ENCODE results near the gene NPIPB4.
"Not testable (repeated sequence)": the region's sequence is repeated elsewhere in the genome, so short reads cannot be mapped to it uniquely, and the experiment has no call there.

Gene NPIPB4

DNA sequence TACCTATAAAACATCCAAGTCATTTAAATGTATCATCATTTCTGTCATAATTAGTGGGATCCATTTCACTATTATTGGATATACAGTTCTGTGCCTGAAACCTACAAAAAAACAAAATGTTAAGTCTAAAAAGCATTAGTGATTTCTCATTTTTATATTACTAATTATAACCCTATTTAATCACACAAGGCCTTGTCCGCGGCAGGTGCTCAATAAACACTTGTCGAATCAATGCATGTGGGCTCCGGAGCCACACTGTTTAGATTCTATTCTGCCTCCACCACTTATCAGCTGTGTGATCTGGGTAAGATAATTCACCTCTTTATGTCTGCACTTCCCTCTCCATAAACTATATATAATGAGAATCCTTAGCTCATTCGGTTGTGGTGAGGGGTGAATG lies at the start of gene NPIPB4:
Gene NPIPB4 (minus strand): TSS at position 101 of the 400 bp plus-strand sequence. CDS start 378 bp downstream, outside the sequence.
- DNase-seq: not testable (repeated sequence)

- DNase-seq: not testable (repeated sequence)
These were observed 41.4 kb upstream of the NPIPB4 start for GRCh38 chr16:21898998-21899397.

DNA sequence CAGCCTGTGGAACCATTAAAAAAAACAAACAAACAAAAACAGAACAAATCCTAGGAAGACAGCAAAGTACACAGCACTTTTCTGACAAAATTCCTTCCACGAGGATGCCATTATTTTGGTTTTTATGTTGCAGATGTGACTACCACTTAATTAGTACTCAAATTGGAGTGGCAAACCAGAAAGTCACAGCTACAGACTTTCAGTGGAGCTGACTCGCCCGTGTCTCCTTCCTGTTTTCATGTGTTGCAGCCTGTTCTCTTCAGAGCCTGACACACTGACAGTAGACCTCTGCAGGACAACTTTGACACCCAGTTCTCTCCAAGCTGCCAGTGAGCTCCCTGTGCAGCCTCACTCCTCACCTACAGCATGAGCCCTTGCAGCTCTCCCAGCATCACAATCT lies 24.4 kb upstream of the NPIPB4 start:
- DNase-seq: not testable (repeated sequence)

GRCh38 chr16:21837186-21837585 lies 20.4 kb downstream of the NPIPB4 start:
- not testable (repeated sequence) for DNase-seq

DNA sequence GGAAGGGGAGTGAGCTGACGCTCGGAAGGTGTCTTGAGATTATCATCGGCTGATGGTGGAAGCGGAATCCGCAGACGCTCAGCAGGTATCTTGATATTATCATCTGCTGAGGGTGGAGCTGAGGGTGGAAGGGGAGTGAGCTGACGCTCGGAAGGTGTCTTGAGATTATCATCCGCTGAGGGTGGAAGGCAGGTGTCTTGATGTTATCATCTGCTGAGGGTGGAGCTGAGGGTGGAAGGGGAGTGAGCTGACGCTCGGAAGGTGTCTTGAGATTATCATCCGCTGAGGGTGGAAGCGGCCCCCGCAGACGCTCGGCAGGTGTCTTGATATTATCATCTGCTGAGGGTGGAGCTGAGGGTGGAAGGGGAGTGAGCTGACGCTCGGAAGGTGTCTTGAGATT lies 21.2 kb downstream of the NPIPB4 start:
- DNase-seq: not testable (repeated sequence)

GRCh38 chr16:21835747-21836146 lies 21.8 kb downstream of the NPIPB4 start:
- not testable (repeated sequence) for DNase-seq

GRCh38 chr16:21834211-21834610 lies 23.3 kb downstream of the NPIPB4 start:
- DNase-seq: not testable (repeated sequence)

DNA sequence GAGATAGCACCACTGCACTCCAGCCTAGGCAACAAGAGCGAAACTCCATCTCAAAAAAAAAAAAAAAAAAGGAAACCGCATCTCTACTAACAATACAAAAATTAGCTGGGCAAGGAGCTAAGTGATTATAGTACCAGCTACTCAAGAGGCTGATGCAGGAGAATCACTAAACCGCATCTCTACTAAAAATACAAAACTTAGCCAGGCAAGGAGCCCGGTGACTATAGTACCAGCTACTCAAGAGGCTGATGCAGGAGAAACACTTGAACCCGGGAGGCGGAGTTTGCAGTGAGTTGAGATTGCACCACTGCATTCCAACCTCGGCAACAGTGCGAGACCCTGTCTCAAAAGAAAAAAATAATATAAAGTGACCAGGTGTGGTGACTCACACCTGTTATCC lies 27.6 kb downstream of the NPIPB4 start:
- not testable (repeated sequence) for DNase-seq

GRCh38 chr16:21826067-21826706 lies 31.4 kb downstream of the NPIPB4 start:
- not testable (repeated sequence) for DNase-seq

DNA sequence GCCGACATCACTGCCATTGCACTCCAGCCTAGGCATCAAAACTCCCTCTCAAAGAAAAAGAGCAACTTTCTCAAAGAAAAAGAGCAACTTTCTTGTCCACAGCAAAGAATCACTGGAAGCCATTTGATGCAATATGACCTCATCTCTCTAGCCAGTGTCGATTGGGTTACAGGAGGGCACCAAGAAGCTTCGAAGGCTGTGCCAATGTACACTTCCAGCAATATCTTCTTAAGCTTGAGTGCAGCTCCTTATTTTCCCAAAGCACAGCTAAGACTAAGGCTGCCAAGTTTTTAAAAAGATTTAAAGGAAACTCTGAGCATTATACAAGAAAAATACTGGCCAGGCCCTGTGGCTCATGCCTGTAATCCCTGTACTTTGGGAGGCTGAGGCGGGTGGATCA lies 32.0 kb downstream of the NPIPB4 start:
- DNase-seq: not testable (repeated sequence)

DNA sequence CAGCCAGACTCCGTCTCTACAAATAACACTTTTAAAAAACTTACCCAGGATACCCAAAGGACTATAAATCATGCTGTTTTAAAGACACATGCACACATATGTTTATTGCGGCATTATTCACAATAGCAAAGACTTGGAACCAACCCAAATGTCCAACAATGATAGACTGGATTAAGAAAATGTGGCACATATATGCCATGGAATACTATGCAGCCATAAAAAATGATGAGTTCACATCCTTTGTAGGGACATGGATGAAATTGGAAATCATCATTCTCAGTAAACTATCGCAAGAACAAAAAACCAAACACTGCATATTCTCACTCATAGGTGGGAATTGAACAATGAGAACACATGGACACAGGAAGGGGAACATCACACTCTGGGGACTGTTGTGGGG lies 34.3 kb downstream of the NPIPB4 start:
- not testable (repeated sequence) for DNase-seq

DNA sequence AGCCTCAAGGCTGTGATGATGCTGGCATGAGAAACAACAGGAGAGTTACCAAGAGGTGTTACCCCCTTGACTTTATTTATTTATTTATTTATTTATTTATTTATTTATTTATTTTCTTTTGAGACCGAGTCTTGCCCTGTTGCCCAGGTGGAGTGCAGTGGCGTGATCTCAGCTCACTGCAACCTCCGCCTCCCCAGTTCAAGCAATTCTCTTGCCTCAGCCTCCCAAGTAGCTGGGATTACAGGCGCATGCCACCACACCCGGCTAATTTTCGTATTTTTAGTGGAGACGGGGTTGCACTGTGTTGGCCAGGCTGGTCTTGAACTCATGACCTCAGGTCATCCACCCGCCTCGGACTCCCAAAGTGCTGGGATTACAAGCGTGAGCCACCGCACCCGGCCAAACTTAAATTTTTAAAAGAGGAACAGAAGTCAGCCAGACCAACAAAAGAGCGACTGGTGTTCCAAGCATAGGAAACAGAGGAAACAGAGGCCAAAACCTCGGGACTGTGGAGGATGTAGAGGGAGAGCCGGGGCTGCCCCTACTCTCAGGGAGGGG lies 36.6 kb downstream of the NPIPB4 start:
- DNase-seq: not testable (repeated sequence)

GRCh38 chr16:21820028-21820907 lies 37.3 kb downstream of the NPIPB4 start:
- DNase-seq: peak in 48 of 56 donors; percentile 1 to 68 (median 32)

DNA sequence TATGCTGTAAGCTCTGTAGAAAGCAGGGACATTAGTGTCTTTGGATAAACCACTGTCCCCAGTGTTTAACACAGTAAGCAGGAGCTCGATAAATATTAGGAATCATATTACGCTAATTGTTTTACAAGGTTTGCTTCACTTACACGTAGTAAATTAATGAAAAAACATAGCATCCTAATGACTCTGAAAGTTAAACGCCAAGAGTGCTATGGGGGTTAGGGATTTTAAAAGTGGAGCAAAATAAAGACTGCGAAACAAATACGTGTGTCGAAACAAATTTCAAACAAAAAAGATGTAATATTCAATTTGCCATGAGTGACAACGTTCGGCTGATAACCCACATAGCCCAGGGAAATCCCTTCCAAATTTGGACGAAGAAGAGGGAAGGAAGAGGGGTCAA lies 37.9 kb downstream of the NPIPB4 start:
- DNase-seq: not testable (repeated sequence)

- DNase-seq: not testable (repeated sequence)
These were observed 40.5 kb downstream of the NPIPB4 start for GRCh38 chr16:21817012-21817411.

GRCh38 chr16:21815694-21816093 lies 41.9 kb downstream of the NPIPB4 start:
- DNase-seq: not testable (repeated sequence)

- DNase-seq: not testable (repeated sequence)
These were observed 55.2 kb downstream of the NPIPB4 start for GRCh38 chr16:21802375-21802663.

GRCh38 chr16:21801538-21802374 lies 55.8 kb downstream of the NPIPB4 start:
- peak in 5 of 56 donors; percentile 1 to 23 (median 7) for DNase-seq

DNA sequence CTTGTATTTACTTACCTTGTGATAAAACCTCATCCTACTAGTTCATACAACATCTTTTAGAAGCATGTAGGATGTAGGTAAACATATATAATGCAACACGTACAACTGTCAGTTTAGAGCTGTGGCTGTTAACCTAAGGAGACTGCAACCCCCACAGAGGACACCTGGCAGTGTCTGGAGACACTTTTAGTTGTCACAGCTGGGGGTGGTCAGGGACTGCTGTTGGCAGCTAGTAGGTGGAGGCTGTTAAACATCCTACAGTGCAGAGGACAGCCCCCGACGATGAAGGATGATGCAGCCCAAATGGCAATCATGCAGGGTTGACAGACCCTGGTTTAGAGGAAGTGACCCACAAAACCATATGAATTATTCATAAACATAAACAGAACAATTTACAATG lies 59.0 kb downstream of the NPIPB4 start:
- not testable (repeated sequence) for DNase-seq

DNA sequence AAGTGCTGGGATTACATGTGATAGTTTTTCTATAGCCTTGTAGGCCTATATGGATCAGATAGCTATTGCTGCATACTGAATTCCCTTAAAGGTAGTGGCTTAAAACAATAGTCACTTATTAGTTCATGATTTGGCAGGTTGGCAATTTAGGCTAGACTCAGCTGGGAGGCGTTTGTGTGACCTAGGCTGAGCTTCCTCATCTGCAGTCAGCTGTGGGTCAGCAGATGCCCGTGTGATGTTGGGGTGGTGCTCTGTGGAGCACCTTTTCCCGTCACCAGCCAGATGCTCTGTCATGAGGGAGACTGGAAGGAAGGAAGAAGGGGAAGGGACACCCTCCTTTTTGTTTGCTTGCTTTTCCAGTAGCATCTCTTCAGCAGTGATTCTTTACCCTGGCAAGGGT lies 64.2 kb downstream of the NPIPB4 start:
- not testable (repeated sequence) for DNase-seq

DNA sequence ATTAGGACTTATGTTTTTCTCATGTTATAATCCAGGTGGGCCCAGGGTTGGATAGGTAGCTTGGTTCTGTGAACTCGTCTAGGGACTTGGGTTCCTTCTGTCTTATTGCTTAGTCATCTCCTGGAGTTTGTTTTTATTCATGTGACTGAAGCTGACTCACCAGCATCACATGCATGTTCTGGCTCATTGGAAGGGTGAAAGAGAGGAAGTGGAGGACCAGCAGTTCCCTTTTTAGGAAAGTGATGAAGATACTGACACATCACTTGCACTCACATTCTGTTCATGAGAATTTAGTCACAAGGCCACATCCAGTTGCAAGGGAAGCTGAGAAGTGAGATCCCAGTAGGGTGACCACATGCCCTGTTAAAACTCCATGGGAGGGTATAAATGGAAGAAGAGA lies 67.0 kb downstream of the NPIPB4 start:
- not testable (repeated sequence) for DNase-seq

Data from amygdala (tissue), 56 donors.